ENCODE results near the gene IFT27.
A peak's percentile ranks its signal among the peaks of the same experiment; 100 is the strongest.
"Not testable (repeated sequence)": the region's sequence is repeated elsewhere in the genome, so short reads cannot be mapped to it uniquely, and the experiment has no call there.

The IFT27 gene

DNA sequence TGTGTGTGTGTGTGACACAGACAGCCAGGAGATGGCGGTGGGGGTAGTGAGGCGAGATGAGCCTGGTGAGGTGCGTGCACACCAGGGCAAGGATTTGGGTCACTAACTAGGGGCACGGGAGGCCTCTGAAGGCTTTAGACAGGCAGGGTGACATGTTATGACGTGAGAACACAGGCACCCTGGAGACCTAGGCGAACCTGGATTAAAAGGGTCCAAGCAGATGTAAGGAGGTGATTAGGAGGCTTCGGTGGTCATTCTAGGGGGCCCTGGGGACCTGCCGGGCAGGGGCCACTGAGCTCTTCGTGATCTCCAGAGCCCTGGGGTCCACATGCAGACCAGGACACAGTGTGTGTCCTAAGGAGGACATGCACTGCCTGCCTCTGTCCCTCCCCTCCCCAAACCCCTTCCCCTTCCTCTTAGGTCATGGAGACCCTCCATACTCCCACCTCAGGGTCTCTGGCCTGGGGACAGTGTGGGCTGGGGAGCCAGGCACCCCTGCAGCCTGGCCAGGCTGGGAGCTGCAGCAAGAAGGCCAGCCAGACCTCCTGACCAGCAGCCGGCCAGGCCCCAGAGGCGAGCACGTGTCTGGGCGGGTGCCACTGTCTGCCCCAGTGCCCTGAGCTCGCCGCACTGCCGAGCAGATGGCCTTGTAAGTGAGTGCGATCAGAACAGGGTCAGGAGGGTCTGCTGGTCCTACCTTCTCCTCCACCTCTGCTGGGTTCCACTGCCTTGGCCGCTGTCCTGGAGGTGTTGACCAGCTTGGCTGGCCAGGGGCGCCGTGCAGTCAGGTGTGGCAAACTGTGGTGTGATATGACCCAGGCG lies 32.1 kb downstream of the IFT27 start:
- DNase-seq (ENCODE audit: low spot score), result no peak

DNA sequence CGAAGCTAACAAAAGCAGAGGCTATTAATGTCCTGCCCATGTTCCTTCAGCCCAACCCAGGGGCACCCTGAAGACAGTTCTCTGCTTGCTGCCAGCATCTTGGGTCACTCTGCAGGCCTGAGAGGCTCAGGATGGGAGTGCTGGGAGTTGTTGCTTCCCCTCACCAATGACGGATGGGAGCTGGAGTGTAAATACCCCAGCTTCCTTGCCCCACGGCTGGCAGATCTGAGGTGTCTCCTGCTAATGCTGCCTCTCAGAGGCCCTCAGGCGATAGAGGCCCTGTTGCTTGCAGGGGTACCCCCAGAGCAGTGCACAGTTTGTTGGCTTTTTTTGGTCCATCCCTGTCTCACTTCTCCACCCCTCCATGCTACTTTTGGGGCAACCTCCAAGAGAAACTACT lies 32.9 kb downstream of the IFT27 start:
- DNase-seq (ENCODE audit: low spot score), result no peak

DNA sequence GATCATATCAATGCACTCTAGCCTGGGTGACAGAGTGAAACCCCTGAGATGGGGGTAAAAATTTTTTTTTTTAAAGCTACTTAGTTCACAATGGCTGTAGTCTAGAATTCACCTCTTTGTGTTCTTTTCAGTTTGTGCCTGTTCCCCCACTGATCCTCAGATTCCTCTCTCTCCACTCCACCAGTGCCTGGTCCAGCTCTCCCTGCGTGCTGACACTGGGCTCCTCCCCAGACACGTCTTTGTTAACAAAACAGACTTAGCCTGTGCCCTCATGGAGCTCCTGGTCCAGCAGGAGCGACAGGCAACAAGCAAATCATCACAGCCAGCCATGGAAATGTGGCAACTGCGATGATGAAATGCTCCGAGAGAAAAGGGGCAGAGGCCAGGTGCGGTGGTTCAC lies 34.0 kb downstream of the IFT27 start:
- no peak for DNase-seq (ENCODE audit: low spot score)

DNA sequence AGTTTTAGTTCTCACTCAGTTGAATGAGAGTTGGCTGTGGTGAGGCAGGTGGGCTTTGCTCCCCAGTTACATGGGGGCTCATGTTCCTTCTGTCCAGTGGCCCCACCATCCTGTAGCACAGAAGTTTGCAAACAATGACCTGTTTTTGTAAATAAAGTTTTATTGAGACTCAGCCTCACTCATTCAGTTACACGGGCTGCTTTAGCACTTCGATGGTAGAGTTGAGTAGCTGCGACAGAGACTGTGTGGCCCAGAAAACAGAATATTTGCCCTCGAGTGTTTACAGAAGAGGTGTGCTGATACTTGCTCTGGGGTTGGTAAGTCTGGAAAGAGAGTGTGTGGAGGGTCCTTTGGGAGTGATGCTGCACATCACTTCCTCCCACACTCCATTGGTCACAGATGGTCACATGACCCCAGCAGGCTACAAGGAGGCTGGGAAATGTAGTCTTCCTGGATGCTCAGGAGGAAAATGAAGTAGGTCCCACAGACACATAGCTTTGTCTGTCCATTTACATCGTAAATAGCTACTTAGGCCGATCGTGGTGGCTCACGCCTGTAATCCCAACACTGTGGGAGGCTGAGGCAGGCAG lies 34.6 kb downstream of the IFT27 start:
- no peak for DNase-seq (ENCODE audit: low spot score)

- no peak for DNase-seq (ENCODE audit: low spot score)
These were observed 35.2 kb downstream of the IFT27 start for GRCh38 chr22:36740716-36741115.

DNA sequence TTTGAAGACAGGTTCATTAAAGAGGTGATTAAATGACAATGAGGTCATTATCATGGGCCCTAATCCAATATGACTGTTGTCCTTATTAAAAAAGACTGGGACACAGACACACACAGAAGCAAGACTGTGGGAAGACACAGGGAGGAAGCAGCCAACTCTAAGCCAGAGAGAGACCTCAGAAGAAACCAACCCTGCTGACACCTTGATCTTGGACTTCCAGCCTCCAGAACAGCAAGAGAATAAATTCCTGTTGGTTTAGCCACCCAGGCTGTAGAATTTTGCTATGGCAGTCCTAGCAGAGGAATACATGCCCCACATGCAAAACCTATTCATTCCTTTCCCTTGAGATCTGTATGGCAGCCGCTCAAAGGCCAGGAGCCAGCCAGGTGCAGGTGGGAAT lies 36.7 kb downstream of the IFT27 start:
- DNase-seq (ENCODE audit: low spot score), result no peak

DNA sequence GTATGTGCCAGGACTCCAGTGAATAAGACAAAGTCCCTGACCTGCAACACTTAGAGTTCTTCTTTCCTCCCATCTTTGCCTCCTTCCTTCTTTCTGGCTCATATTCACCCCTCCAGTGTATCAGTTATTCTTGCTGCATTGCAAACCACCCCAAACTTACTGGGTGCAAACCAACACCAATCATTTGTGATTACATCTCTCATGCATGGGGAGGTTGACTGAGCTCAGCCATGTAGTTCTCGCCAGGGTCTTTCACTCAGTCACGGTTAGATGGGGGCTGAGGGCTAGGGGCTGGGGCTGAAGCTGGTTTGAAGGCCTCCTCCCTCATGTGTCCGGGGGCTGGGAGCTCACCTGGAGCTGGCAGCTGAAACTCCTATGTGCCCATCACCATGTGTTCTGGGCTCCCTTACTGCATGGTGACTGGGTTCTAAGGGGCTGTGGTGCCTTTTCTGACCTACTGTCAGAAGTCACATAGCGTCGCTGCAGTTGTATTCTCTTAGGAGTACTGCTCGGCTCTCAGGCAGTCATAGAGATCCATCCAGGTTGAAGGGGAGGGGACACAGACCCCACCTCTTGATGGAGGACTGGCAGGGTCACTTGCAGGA lies 37.4 kb downstream of the IFT27 start:
- no peak for DNase-seq (ENCODE audit: low spot score)

- DNase-seq (ENCODE audit: low spot score), result peak; percentile 29
These were observed 38.1 kb downstream of the IFT27 start for GRCh38 chr22:36737776-36738175.

DNA sequence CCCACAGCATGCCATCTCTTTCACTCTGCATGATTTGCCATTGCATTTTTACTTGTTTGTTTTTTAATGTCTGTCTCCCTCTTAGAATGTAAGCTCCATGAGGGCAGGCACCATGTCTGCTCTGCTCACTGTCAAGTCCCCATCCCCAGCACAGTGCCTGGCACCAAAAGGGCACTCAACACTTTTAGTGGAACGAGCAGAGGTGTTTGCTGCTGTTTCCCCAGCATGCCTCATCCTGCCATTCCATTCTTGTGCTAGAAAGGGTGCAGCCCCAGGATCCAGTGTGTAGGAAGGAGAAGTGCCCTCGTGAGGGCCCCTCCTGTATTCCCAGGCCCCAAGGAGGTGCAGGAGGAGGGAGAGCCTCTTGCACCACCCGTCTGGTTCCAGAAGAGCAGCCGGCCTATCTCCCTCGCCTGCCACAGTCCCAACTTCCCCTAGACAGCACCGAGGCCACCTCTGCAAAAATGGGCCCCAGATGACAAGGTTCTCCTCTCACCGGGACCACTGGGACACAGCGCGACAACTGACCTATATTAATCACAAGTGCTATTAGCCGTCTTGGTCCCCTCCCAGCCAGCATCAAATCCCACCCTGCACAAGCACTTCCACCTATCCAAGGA lies 39.1 kb downstream of the IFT27 start:
- DNase-seq (ENCODE audit: low spot score), result no peak

DNA sequence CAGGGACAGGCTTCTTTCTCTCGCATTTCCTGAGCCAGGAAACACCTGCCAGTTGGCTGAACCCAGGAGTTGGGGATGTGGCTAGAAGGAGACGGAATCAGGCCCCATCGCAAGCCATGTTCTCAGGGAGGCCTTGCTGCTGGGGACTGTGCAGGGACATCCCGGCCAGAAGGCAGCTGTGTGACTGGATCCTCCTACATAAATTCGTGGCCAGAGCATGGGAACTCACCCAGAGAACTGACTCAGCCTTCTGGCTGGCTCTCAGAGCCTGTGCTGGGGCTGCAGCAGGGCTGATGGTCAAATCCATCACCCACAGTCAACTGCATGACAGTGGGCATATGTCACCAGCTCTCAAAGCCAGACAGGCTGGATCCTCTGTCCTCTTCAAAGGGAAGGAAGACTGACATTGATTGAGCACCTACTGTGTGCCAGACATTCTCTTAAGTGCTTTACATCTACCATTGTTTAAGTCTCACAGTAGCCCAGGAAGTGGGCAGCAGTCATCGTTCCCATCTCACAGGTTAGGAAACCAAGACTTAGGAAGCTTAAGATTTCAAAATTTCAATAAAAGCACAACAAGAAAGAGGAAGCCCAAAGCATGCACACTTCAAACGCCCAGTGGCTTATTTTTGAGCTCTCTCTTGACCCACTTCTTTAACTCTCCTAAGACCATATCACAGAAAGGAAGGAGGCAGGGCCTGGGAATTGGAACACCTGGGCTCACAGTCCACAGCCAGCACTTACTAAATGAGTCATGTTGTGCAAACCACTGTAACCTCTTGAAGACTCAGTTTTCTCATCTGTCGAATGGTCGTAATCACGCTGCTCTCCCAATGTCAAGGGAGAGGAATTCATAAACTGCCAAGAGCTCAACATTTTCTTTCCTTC lies 41.5 kb downstream of the IFT27 start:
- no peak for DNase-seq (ENCODE audit: low spot score)

GRCh38 chr22:36733271-36733670 lies 42.6 kb downstream of the IFT27 start:
- DNase-seq (ENCODE audit: low spot score), result no peak

DNA sequence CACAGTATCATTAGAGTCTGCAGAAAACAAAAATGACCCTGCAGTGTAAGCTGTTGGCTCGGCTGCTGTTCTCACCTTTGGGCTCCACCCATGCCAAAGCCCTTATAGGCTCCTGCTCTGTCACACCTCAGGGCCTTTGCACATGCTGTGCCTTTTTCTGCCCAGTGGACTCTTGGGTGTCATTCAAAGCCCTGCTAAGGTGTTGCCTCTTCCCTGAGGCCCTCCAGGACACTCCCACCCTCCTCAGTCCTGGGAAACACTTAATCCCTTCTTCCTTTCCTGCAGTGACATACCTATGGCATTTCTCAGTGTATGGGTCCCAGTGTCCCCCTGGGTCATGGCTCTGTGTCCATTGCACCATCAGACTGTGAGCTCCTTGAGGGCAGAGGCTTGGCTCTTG lies 43.3 kb downstream of the IFT27 start:
- no peak for DNase-seq (ENCODE audit: low spot score)

- no peak for DNase-seq (ENCODE audit: low spot score)
These were observed 44.0 kb downstream of the IFT27 start for GRCh38 chr22:36731916-36732315.

- DNase-seq (ENCODE audit: low spot score), result not testable (repeated sequence)
These were observed 44.6 kb downstream of the IFT27 start for GRCh38 chr22:36731321-36731720.

- no peak for DNase-seq (ENCODE audit: low spot score)
These were observed 45.6 kb downstream of the IFT27 start for GRCh38 chr22:36730176-36730858.

GRCh38 chr22:36729321-36729720 lies 46.6 kb downstream of the IFT27 start:
- DNase-seq (ENCODE audit: low spot score), result no peak

DNA sequence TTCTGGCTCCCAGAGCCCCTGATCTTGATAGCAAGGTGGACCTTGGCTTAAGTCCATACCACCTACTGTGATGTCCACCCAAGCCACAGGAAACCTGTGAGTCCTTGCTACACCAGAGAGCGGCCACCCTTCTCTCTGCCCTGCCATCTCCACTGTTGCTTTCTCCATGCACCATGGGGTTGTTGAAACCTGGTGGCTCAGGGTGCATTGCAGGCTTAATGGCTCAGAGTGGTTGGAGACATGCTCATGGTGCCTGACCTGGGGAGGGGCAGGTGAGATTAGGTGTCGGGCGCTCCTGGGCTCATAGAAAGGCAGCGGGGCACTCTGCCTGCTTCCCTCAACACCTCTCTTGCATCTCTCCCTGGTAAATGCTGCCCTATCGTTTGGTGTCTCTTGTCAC lies 47.4 kb downstream of the IFT27 start:
- DNase-seq (ENCODE audit: low spot score), result no peak

- no peak for DNase-seq (ENCODE audit: low spot score)
These were observed 47.9 kb downstream of the IFT27 start for GRCh38 chr22:36727927-36728488.

DNA sequence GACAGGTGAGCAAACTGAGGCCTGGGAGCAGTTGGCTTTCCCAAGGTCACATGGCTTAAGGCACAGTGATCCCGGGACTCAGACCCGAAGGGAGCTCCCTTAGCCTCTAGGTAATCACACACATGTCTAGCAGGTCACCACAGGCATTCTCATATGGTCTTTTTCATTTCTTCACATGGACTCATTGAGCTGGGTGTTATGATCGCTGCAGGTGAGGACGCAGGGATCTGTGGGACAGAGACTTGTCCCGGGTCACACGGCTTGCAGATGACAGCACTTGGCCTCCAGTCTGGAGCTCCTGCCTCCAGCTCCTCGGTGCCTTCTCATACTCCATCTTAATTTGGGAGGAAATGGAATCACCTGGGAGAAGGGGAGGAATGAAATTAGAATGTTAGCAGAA lies 48.8 kb downstream of the IFT27 start:
- no peak for DNase-seq (ENCODE audit: low spot score)

- no peak for DNase-seq (ENCODE audit: low spot score)
These were observed 49.9 kb downstream of the IFT27 start for GRCh38 chr22:36726007-36726380.

- DNase-seq (ENCODE audit: low spot score), result no peak
These were observed 50.4 kb downstream of the IFT27 start for GRCh38 chr22:36725366-36726006.

All from Ammon's horn (tissue), 1 donor.